ENCODE results near the gene TBC1D5.

DNA sequence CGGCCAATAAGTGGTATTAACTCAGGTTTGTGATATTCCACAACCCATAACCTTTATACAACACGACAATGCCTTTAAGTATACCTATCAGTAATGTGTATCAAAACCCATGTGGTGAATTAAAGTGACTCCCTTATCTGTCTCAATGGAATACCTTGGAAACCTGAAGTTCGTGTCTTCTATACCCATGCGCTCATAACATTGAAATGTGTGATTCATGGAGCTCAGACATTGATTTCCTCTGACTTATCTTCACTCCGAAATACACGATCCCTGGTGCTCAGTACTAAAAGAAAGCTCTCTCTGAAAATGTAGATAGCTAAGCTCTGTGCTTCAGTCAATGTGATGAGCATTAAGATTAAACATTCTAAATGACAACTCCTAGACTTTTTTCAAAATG is 140.3 kb downstream of the TBC1D5 start:
- TF ChIP-seq, protein P1, sequence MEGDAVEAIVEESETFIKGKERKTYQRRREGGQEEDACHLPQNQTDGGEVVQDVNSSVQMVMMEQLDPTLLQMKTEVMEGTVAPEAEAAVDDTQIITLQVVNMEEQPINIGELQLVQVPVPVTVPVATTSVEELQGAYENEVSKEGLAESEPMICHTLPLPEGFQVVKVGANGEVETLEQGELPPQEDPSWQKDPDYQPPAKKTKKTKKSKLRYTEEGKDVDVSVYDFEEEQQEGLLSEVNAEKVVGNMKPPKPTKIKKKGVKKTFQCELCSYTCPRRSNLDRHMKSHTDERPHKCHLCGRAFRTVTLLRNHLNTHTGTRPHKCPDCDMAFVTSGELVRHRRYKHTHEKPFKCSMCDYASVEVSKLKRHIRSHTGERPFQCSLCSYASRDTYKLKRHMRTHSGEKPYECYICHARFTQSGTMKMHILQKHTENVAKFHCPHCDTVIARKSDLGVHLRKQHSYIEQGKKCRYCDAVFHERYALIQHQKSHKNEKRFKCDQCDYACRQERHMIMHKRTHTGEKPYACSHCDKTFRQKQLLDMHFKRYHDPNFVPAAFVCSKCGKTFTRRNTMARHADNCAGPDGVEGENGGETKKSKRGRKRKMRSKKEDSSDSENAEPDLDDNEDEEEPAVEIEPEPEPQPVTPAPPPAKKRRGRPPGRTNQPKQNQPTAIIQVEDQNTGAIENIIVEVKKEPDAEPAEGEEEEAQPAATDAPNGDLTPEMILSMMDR (conservative IDR thresholded peaks at IDR 0.05 in 1 of 2, IDR thresholded peaks at IDR 0.05 in 1 of 2; ENCODE audit: extremely low read depth in 1 of 2, insufficient read depth in 1 of 2, low read depth in 1 of 2, low read length in 2 of 2): no peak
- TF ChIP-seq EZH2 (IDR thresholded peaks at IDR 0.05; ENCODE audit: borderline replicate concordance, low read length): no peak

All from mammary epithelial cell (primary cell).